Measurements from ENCODE around the gene NHLRC4.

NHLRC4 gene, protein sequence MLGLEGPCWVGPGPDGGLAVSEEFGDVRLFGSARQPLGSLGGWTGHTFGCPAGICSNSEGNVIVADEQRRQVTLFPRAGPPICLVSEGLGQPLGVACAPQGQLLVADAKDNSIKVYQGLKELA

DNA sequence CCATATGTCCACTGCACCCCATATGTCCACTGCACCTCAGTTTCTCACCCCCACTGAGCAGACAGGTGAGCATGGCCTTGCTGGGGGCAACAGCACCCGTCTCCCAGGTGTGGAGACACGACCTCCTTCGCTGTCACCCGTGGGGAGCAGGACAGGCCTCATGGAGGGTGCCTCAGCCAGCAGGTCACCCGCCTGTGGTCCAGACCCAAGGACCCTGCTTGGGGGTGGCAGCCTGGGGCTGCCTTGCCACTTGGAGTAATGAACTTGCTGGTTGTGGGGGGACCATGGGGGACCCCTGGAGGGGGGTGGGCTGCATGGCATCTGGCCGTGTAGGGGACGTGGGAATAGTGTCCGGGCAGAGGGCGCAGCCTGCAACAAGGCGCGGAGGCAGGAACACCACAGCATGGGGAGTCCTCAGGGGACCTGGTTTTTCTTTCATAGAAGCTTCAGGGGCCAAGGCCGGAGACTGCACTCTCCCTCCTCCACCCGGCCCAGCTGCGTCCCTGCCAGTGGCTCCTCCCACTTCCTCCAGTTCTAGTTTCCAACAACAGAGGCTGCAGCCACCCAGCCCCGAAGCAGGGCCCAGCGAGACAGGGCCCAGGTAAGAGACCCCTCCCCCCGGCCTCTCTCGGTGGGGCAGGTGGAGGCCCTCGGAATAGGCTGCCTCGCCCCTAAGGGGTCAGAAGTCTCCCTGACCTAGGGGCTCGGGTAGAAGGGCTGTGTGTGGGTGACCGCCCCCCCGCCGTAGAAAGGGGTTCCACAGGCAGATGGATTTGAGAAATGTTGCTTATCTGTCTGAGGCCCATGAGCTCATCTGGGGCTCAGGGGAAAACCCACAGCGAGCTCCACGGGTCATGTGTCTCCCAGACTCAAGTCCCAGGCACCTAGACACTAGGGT, at the start of gene NHLRC4:
Gene NHLRC4, plus strand, starts transcription at position 531 of the 898 bp plus-strand sequence. CDS start 1,043 bp downstream, outside the sequence.
- DNase-seq = peak; percentile 42 to 63

- DNase-seq = no peak
Measured at GRCh38 chr16:518858-519257, 47.9 kb upstream of the NHLRC4 start.

DNA sequence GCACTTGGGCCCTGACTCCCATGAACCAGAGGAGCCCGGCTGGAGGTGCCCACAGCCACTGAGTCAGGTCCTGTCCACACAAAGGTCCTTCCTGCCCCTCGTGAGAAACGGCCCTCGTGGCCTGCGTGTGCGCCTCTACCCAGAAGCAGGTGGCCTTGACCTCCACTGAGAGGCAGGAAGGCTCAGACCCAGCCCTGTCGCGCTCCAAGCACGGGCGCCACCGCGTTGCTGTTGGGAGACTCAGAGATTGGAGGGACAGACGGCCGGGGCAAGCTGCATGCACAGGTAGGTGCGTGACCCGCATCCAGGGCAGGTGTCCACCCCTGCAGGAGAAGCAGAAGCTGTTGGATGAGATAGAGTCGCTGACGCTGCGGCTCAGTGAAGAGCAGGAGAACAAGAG, 47.4 kb upstream of the NHLRC4 start:
- no peak for DNase-seq

DNA sequence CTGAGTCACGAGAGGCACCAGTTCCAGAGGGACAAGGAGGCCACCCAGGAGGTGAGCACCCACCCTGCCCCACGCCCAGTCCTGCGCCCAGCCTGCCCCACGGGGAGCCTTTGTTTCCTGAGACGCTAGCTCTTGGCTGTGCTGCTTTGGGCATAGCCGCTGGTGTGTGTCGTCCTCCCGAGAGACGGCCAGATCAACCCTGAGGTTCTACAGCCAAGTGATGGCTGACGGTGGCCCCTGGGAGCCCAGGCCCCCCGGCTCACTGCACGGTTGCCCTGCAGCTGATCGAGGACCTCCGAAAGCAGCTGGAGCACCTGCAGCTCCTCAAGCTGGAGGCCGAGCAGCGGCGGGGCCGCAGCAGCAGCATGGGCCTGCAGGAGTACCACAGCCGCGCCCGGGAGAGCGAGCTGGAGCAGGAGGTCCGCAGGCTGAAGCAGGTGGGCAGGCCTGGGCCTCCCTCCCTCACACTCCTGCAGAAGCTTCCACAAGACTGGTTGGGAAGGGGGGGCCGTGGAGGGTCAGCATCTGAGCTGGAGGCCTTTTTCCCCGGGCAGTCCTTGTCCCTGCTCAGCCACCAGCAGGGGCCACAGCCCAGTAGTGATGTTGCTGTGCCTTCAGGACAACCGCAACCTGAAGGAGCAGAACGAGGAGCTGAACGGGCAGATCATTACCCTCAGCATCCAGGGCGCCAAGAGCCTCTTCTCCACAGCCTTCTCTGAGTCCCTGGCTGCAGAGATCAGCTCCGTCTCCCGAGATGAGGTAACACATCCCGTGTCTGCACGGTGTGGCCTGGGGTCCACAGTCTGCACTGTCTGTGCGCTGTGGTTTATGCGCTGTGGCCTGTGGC, 46.7 kb upstream of the NHLRC4 start:
- no peak for DNase-seq

- DNase-seq = no peak
Measured at GRCh38 chr16:520847-521246, 46.0 kb upstream of the NHLRC4 start.

DNA sequence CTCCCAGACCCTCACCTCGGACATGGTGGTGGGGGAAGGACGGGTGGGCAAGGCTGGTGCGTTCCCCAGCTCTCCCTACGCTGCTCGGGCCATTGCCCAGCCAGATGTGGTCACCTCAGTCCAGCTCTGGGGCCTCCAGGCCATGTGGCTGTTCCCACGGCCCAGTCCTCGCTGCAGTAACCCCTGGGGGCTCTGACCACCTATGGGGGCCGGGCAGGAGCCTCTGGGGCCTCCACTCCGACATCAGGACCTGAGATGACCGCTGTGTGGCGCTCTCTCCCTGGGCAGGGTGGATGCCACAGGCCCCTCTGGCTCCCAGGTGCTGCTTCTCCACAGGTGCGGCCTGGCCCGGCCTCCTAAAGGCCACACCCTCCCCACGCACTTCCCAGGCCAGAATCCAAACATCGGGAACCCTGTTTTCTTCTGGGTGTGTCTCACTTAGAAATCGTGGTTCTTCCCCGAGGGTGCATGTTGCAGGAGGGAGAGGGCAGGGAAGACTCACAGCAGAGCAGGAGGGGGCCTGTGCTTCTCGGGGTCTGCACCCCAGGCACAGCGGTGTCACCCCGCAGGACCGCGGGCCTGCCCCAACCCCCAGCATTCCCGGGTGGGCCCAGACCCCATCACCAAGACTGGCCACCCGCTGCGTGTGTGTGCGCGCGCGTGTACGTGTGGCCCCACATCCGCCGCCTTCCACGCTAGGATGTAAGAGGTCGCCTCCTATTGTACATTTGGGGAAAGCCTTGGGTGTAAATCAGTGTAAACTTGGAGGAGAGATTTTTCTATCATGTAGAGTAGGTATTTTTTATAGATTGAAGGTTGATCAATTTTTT, 45.2 kb upstream of the NHLRC4 start:
- DNase-seq = no peak

GRCh38 chr16:522320-523096, 44.3 kb upstream of the NHLRC4 start:
- DNase-seq = no peak

GRCh38 chr16:523097-523741, 43.6 kb upstream of the NHLRC4 start:
- DNase-seq = no peak

GRCh38 chr16:524274-525040, 42.3 kb upstream of the NHLRC4 start:
- DNase-seq = no peak

- no peak for DNase-seq
Measured at GRCh38 chr16:525123-525519, 41.7 kb upstream of the NHLRC4 start.

DNA sequence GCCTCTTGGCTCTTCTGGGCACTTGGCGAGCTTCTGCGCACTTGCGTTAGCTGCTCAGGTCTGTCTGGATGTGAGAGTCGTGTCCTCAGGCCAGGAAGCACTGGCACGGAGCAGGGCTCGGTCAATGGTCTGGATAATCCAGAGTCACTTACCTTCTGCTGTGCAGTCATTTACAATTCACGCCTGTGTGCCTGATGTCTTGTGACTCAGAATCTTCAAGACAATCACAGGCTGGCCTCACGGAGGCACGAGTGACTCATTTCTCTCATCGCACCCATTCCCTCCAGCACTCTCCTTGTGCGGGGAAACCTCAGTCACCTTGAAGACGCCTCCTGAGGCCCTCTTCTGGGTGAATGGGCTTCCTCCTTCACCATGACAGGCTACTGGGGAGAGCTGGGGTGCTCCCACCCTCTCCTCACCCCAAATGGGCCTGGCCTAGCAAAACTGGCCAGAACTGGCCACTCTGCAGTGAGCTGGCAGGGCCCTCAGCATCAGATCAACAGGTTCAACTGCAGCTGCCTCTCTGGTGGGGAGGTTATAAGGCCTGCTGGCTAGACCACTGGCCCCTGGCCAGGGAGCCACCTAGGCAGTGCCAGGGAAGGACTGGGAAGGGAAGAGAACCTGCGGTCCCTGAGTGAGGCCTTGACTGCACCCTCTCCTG, 41.2 kb upstream of the NHLRC4 start:
- DNase-seq = no peak

DNA sequence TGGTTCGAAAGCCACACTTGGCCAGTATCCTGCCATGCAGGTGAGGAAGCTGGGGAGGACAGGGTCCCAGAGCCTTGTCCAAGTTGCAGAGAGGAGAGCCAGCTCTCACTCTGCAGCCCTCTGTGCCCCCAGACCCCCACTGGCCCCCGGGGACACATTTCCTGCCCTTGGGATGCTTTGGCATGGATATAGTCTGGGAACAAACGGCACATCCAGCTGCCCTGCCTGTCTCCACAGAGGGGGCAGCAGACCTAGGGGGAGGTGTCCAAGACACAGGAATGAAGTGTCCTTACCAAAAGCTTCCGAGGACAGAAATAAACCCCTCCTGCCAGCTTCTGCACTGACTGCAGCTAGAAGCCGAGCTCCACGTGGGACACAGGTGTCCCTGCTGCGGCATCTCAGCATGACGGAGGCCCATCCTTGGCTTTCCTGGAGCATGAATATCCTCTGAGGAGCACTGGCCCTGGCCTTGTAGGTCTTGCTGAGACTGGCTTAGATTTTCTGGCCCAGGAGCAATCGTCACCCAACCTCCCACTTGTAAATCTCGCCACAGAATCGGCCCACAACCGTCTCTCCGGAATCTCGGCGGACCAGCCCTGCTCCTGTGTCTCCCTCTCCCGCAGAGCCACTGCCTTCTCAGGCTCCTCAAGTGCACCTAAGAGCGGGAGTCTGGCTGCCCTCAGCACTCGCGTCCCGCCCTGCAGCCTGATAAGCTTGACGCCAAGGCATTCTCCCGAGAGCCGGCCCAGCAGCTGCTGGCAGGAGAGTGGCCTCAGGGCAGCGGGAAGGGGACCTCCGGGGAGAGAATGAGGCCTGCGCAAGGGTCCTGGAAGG, 40.4 kb upstream of the NHLRC4 start:
- no peak for DNase-seq

DNA sequence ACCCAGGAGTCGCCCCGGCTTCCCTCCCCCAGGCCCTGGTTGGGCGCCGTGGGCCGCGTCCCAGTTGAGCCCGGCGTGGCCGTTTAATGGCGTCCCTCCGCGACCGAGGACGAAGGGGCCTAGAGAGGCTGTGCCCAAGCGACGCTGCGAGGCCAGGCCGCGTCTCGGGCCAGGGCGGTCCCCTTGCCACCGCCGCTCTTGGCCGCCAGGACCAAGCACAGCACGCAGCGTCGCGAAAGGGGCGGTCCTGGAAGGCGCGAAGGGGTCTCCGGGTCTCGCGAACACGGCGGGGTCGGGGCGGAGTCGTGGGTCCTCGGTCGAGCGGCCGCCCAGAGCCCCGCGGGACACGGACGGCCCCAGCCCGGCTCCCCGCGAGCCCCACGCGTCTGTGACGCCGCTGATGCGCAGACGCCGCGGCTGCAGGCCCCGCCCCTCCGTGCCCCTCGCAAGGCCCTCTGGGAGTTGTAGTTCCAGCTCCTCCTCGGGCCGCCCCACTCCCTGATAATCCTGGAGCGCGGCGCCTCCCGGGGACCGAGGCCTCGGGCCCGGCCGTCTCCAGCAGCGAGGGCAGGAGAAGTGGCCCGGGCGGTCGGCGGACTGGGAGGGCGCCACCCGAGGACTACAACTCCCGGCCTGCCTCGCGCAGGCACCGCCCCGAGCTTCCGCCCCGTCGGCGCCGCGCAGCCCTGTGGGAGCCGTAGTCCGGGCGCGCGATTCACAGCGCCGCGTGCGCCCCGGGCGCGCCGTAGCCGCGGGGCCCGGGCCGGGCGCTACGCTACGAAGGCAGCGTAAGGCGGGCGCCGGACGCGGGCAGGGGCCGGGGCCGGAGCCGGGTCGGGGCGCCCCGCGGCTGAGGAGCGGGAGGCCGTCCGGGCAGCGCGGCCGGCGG, 39.5 kb upstream of the NHLRC4 start, which contains the start of gene CAPN15:
Gene CAPN15, plus strand, starts transcription at position 698 of the 889 bp plus-strand sequence. CDS start 19,127 bp downstream, outside the sequence.
- peak; percentile 31 to 61 for DNase-seq

DNA sequence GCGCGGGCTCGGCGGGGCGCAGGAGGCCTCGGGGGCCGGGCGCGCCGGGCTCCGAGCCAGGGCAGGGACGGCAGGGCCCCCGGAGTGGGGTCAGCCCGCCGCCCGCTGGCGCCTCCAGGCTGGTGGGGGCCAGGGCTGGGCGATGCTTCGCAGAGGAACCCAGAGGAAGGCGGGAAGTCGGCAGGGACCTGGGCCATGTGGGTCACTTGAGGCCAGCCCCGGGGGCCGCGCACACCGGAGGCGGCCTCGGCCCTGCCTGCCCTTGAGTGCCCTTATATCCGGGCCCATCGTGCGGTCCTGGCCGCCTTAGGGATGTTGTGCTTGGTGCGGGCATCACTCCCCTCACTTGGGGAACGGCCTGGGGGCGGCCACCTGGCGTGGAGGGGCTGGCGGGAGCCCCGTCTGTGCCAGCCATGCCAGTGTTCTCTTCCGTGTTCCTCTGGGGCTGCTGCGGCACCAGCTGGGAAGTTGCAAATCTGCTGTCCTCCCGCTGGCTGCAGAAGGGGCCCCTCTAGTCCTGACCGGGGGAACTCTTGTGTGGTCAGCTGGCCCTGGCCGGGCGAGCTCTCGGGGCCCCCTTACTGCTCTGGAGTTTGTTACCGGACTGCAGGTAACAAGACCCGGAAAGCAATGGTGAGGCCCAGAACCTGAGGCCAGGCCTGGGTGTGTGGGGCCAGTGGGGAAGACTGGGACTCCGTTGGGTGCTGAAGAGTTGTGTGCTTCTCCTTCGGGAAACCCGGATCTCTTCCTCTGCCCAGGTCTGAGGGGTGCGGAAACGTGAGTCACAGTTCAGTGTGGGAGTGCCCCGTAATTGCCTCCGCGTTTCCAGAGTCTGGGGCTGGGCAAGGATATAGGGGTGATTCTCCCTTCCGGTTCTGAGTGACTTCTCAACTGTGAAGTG, 38.4 kb upstream of the NHLRC4 start:
- DNase-seq = peak; percentile 42 to 56

DNA sequence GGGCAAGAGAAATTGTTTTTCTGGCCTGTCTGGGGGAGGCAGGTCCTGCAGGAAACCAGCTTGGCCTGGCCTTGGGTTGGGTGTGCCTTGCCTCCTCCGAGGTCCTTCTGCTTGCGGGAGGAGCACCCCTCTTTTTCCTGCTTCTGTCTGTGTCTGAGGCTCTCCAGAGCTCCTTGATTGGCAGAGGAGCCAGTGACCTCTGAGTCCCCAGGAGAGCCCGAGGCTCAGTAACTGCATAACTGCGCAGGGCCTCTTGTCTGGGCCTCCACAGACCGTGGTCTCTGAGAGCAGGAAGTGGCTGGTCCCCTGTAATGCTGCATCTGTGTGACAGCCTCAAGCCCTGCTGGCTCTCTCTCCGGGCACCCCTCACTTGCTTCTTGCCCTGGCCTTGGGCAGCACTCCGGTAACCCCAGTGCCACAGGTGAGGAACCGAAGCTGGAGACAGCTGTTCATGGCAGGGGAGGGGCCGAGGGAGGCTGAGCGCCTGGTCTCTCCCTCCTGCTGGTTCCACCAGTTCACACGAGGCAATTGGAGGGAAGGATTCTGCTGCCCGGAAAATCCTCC, 37.7 kb upstream of the NHLRC4 start:
- DNase-seq = no peak

DNA sequence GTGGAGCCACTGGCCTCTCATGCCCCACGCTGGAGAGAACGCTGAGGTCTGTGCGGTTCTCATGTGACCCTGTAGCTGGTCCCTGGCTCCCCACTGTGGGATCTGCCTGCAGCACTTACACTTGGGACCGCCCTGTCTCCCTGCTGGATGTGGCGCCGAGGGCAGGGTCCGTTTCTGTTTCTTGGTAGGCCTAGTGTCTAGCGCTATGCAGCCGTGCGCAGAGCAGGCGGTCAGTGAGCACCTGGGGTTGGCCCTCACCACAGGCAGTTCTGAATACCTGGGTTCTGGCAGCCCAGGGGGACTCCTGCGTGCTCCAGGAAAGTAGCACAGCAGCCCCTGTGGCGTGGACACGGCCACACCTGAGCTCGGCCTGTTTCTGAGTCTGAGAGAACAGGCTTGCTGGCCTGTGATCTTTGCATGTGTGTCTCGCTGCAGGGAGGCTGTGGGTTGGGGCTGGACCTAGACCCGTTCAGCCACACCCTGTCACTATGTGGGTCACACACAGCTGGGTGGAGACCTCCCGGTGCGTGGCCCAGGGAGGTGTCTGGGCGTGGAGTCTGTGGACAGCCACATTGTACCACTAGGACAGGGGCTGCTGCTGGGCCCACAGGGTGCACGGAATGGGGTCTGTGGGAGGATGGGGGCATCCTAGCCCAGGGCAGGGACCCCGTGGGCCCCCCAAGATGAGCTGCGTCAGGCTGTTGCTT, 36.5 kb upstream of the NHLRC4 start:
- no peak for DNase-seq
